ENCODE results near the gene TRAF1. TPM values are rescaled to one million over a fixed set of nuclear protein-coding genes. Genes with fewer than 3 reads are reported as not detected.
A peak's percentile ranks its signal among the peaks of the same experiment; 100 is the strongest.

The TRAF1 gene
- total and polyA plus RNA-seq, 2 of the 13 experiments (the other 11 are each of a cell fraction or from before 2014, with no cell fraction given): 0.44 to 1.0 TPM

GRCh38 chr9:120898396-120898795, 28.2 kb downstream of the TRAF1 start:
- TF ChIP-seq FOXK1 (CRISPR knock-in tag; IDR thresholded peaks at IDR 0.05; ENCODE audit: borderline replicate concordance, low read depth): no peak
- TF ChIP-seq XBP1 (CRISPR knock-in tag; IDR thresholded peaks at IDR 0.05): no peak
- no peak for TF ChIP-seq KLF16 (CRISPR knock-in tag; IDR thresholded peaks at IDR 0.05)
- TF ChIP-seq ELF1 (CRISPR knock-in tag; IDR thresholded peaks at IDR 0.05): no peak
- DNase-seq (ENCODE audit: low spot score) (no peak), FAIRE-seq (no peak), ATAC-seq (no peak)
- no peaks in the 10 kb centered on the region for H3K9me3 ChIP-seq (ENCODE audit: low read length)
- no peak overlapping the region for H3K4me2 ChIP-seq (ENCODE audit: low read depth, low read length)
- in situ Hi-C loops (cut with HindIII; ENCODE audit: extremely low pct_ligation_motif_present, low pct_unique_long_range_greater_than_20kb): no loop called here
- ChIA-PET CTCF (ENCODE audit: low intra/inter-chr PET ratio, low total read pairs) (no interaction called here), POLR2A (no interaction called here)
- peaks cover 7% of the 10 kb centered on the region for H3K4me1 ChIP-seq (ENCODE audit: insufficient read depth, low read length)
- peaks cover 0 to 16% of the 10 kb centered on the region in 2 experiments; a peak in 2 of 5 replicates for H3K27me3 ChIP-seq (ENCODE audit: control insufficient read depth in 1 of 2, insufficient read depth in 2 of 2, low read length in 2 of 2)
- no peaks in the 10 kb centered on the region for H3K79me2 ChIP-seq (ENCODE audit: insufficient read depth, low read length)
- no peaks in the 10 kb centered on the region for H3K36me3 ChIP-seq (replicated peaks in 1 of 2; ENCODE audit: control insufficient read depth in 1 of 2, insufficient read depth in 2 of 2, low read length in 2 of 2)
- no peak overlapping the region for H3K4me3 ChIP-seq (replicated peaks in 1 of 3; ENCODE audit: insufficient read depth in 1 of 3, low read depth in 2 of 3, low read length in 3 of 3)
- no peak overlapping the region for H3K9ac ChIP-seq (ENCODE audit: insufficient read depth, low read depth, low read length)
- BruUV-seq (replicated peaks): no TSS peak
- intact Hi-C loops (cut with micrococcal nuclease; ENCODE audit: unreplicated experiment): no loop called here
- H4K20me1 ChIP-seq (ENCODE audit: insufficient read depth, low read length): no peaks in the 10 kb centered on the region
- 73% methylated on average over 3 of the region's 3 CpGs for whole genome bisulfite sequencing (ENCODE audit: low lambda C conversion rate)
- H2AFZ ChIP-seq (ENCODE audit: low read length): no peak overlapping the region
- no peak overlapping the region for H3K27ac ChIP-seq (ENCODE audit: extremely low read length, insufficient read depth, low read length)

DNA sequence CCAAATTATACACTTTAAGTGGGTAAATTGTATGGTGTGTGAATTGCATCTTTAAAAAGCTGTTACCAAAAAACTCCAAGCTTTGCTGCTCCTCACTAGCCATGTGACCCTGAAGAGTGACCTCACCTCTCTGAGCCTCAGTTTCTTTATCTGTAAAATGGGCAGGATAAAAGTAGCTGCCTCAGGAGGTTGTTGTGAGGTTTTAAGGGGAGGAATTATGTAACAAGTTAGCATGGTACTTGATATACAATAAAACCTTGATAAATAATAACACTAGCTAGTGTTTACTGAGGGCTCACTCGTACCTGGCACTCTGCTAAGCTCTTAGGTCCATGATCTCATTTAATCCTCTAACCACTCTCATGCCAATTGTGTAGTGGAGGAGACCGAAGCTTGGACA, 30.6 kb downstream of the TRAF1 start:
- H3K4me2 ChIP-seq (ENCODE audit: low read depth, low read length): no peak overlapping the region
- H3K4me1 ChIP-seq (ENCODE audit: insufficient read depth, low read length): peaks cover 31% of the 10 kb centered on the region
- H3K9me3 ChIP-seq (ENCODE audit: low read length): no peaks in the 10 kb centered on the region
- H2AFZ ChIP-seq (ENCODE audit: low read length): no peak overlapping the region
- DNase-seq (ENCODE audit: low spot score): no peak
- peaks cover 3 to 15% of the 10 kb centered on the region in 2 experiments; a peak in 3 of 5 replicates for H3K27me3 ChIP-seq (ENCODE audit: control insufficient read depth in 1 of 2, insufficient read depth in 2 of 2, low read length in 2 of 2)
- H4K20me1 ChIP-seq (ENCODE audit: insufficient read depth, low read length): no peaks in the 10 kb centered on the region
- intact Hi-C loops (cut with micrococcal nuclease; ENCODE audit: unreplicated experiment) (no loop called here), in situ Hi-C loops (cut with HindIII; ENCODE audit: extremely low pct_ligation_motif_present, low pct_unique_long_range_greater_than_20kb) (no loop called here)
- BruUV-seq (replicated peaks): no TSS peak
- no peaks in the 10 kb centered on the region for H3K79me2 ChIP-seq (ENCODE audit: insufficient read depth, low read length)
- no peak for FAIRE-seq
- WGBS (ENCODE audit: low lambda C conversion rate): 63% methylated on average over 2 of the region's 2 CpGs
- POLR2A ChIA-PET: interaction anchor here (0.8 to 1.3 kb wide), 2 partner anchors 10 to 20 kb away, joined by 3 read pairs; no protein-coding TSS in a partner anchor
- ATAC-seq: no peak
- no peak overlapping the region for H3K4me3 ChIP-seq (replicated peaks in 1 of 3; ENCODE audit: insufficient read depth in 1 of 3, low read depth in 2 of 3, low read length in 3 of 3)
- no peak overlapping the region for H3K9ac ChIP-seq (ENCODE audit: insufficient read depth, low read depth, low read length)
- CTCF ChIA-PET (ENCODE audit: low intra/inter-chr PET ratio, low total read pairs): no interaction called here
- H3K36me3 ChIP-seq (replicated peaks in 1 of 2; ENCODE audit: control insufficient read depth in 1 of 2, insufficient read depth in 2 of 2, low read length in 2 of 2): no peaks in the 10 kb centered on the region
- TF ChIP-seq ELK4 (CRISPR knock-in tag; IDR thresholded peaks at IDR 0.05; ENCODE audit: borderline replicate concordance) (no peak), ZNF629 (CRISPR knock-in tag; conservative IDR thresholded peaks at IDR 0.05) (peak; percentile 82), FOXO1 (CRISPR knock-in tag; IDR thresholded peaks at IDR 0.05) (no peak)
- no peak overlapping the region for H3K27ac ChIP-seq (ENCODE audit: extremely low read length, insufficient read depth, low read length)

Data from HepG2 (cell line).